WTC11 (cell line): ENCODE data around the gene IFI44L. TPM values are rescaled to one million over a fixed set of nuclear protein-coding genes. Genes with fewer than 3 reads are reported as not detected.

Experiments used
- ATAC-seq: fragments of 200-7000 bp; cut with Tn5 transposase; 2 replicates; pipeline ENCODE4 v1.10.0; 2021; ENCODE audit warnings: mild to moderate bottlenecking, moderate library complexity
- CTCF ChIA-PET: fragments of 300-600 bp; sonication (Branson Sonifier 250); formaldehyde crosslinking; loops from one replicate; lab custom pipeline; 2021; ENCODE audit warnings: antibody characterized with exemption; lab: Charles Lee
- POLR2A ChIA-PET: fragments of 350-600 bp; sonication (Branson Sonifier 250); formaldehyde crosslinking; loops from one replicate; lab custom pipeline; 2021; ENCODE audit warnings: antibody characterized with exemption; lab: Charles Lee
- DNase-seq: peaks from one replicate; pipeline ENCODE4 v3.0.0; 2021; ENCODE audit warnings: low spot score
- H3K27ac Mint-ChIP-seq: 2 replicates; pipeline ENCODE4 v1.8.0; 2021; ENCODE audit warnings: mixed read lengths
- H3K27me3 Mint-ChIP-seq: 2 replicates; pipeline ENCODE4 v1.8.0; 2021; ENCODE audit warnings: low read depth, mild to moderate bottlenecking, moderate library complexity, mixed read lengths
- H3K36me3 Mint-ChIP-seq: 2 replicates; pipeline ENCODE4 v1.8.0; 2021; ENCODE audit warnings: mixed read lengths
- H3K4me1 Mint-ChIP-seq: 2 replicates; pipeline ENCODE4 v1.8.0; 2022; ENCODE audit warnings: mixed read lengths
- H3K4me3 Mint-ChIP-seq: 2 replicates; pipeline ENCODE4 v1.8.0; 2021; ENCODE audit warnings: mild to moderate bottlenecking, moderate library complexity, mixed read lengths
- H3K9me3 Mint-ChIP-seq: 2 replicates; pipeline ENCODE4 v1.8.0; 2021; ENCODE audit warnings: mixed read lengths
- ATF6 ChIP-seq: sonication (generic); formaldehyde crosslinking; IDR thresholded peaks from 2 replicates; pipeline ENCODE4 v1.8.1; 2023; ENCODE audit warnings: mild to moderate bottlenecking, missing genetic modification reagents
- CBFB ChIP-seq: sonication (generic); formaldehyde crosslinking; IDR thresholded peaks from 2 replicates; pipeline ENCODE4 v1.8.1; 2022; ENCODE audit warnings: mild to moderate bottlenecking, low read depth, missing genetic modification reagents
- ERG ChIP-seq: fragments of 250-450 bp; sonication (Bioruptor Pico); IDR thresholded peaks from 2 replicates; pipeline ENCODE4 v1.8.0; 2021; ENCODE audit warnings: mild to moderate bottlenecking
- ESRRA ChIP-seq: sonication (generic); formaldehyde crosslinking; IDR thresholded peaks from 2 replicates; pipeline ENCODE4 v1.8.1; 2022; ENCODE audit warnings: mild to moderate bottlenecking, missing genetic modification reagents, borderline replicate concordance
- ETV6 ChIP-seq: sonication (generic); formaldehyde crosslinking; IDR thresholded peaks from 2 replicates; pipeline ENCODE4 v1.8.1; 2022; ENCODE audit warnings: mild to moderate bottlenecking, missing genetic modification reagents
- FOXJ3 ChIP-seq: sonication (generic); formaldehyde crosslinking; IDR thresholded peaks from 2 replicates; pipeline ENCODE4 v1.9.0; 2021; ENCODE audit warnings: missing genetic modification reagents, mild to moderate bottlenecking, borderline replicate concordance
- FOXK1 ChIP-seq: sonication (generic); formaldehyde crosslinking; IDR thresholded peaks from 2 replicates; pipeline ENCODE4 v1.8.0; 2022; ENCODE audit warnings: mild to moderate bottlenecking, moderate library complexity, missing genetic modification reagents
- FOXP4 ChIP-seq: sonication (generic); formaldehyde crosslinking; IDR thresholded peaks from 2 replicates; pipeline ENCODE4 v1.8.0; 2022; ENCODE audit warnings: mild to moderate bottlenecking, missing genetic modification reagents
- HMGXB4 ChIP-seq: sonication (generic); formaldehyde crosslinking; IDR thresholded peaks from 2 replicates; pipeline ENCODE4 v1.8.1; 2023; ENCODE audit warnings: mild to moderate bottlenecking, moderate library complexity, missing genetic modification reagents
- JUN ChIP-seq: sonication (generic); formaldehyde crosslinking; IDR thresholded peaks from 2 replicates; pipeline ENCODE4 v1.8.0; 2023; ENCODE audit warnings: mild to moderate bottlenecking, missing genetic modification reagents
- KAT7 ChIP-seq: sonication (generic); formaldehyde crosslinking; IDR thresholded peaks from 2 replicates; pipeline ENCODE4 v1.8.1; 2023; ENCODE audit warnings: missing genetic modification reagents, mild to moderate bottlenecking, borderline replicate concordance
- MLX ChIP-seq: sonication (generic); formaldehyde crosslinking; IDR thresholded peaks from 2 replicates; pipeline ENCODE4 v1.8.1; 2023; ENCODE audit warnings: mild to moderate bottlenecking, missing genetic modification reagents, moderate library complexity
- NR1H2 ChIP-seq: sonication (generic); formaldehyde crosslinking; IDR thresholded peaks from 2 replicates; pipeline ENCODE4 v1.9.0; 2021; ENCODE audit warnings: mild to moderate bottlenecking, moderate library complexity, missing genetic modification reagents
- OVOL2 ChIP-seq: fragments of 250-450 bp; sonication (Bioruptor Pico); IDR thresholded peaks from 2 replicates; pipeline ENCODE4 v1.9.0; 2021; ENCODE audit warnings: mild to moderate bottlenecking, borderline replicate concordance
- PRDM15 ChIP-seq: sonication (generic); formaldehyde crosslinking; IDR thresholded peaks from 2 replicates; pipeline ENCODE4 v1.8.0; 2022; ENCODE audit warnings: missing genetic modification reagents
- RELA ChIP-seq: sonication (generic); formaldehyde crosslinking; IDR thresholded peaks from 2 replicates; pipeline ENCODE4 v1.8.1; 2022; ENCODE audit warnings: missing genetic modification reagents, mild to moderate bottlenecking, borderline replicate concordance
- SOX15 ChIP-seq: fragments of 250-450 bp; sonication (Bioruptor Pico); IDR thresholded peaks from 2 replicates; pipeline ENCODE4 v1.9.0; 2021; ENCODE audit warnings: mild to moderate bottlenecking
- USF2 ChIP-seq: sonication (generic); formaldehyde crosslinking; IDR thresholded peaks from 2 replicates; pipeline ENCODE4 v1.8.1; 2023; ENCODE audit warnings: mild to moderate bottlenecking, missing genetic modification reagents, moderate library complexity
- ZNF121 ChIP-seq: sonication (generic); formaldehyde crosslinking; IDR thresholded peaks from 2 replicates; pipeline ENCODE4 v1.8.0; 2023; ENCODE audit warnings: missing genetic modification reagents
- ZNF263 ChIP-seq: sonication (generic); formaldehyde crosslinking; IDR thresholded peaks from 2 replicates; pipeline ENCODE4 v1.8.1; 2022; ENCODE audit warnings: low read depth, mild to moderate bottlenecking, moderate library complexity, missing genetic modification reagents
- ZNF416 ChIP-seq: fragments of 250-450 bp; sonication (Bioruptor Pico); IDR thresholded peaks from 2 replicates; pipeline ENCODE4 v1.9.0; 2021; ENCODE audit warnings: mild to moderate bottlenecking, inconsistent platforms
- total RNA-seq: library from RNA; stranded (reverse); gene quantifications from 3 replicates; pipeline ENCODE4 v1.2.3, GENCODE V29; 2021

The IFI44L gene
- total RNA-seq, 1 experiment from 2014 or later: 0.13 TPM

GRCh38 chr1:78604643-78605042 lies 15.6 kb upstream of the IFI44L start:
- no peak for ATAC-seq
- H3K27me3 Mint-ChIP-seq: no peaks in the 10 kb centered on the region; the same call in 1 of the 2 replicates
- H3K9me3 Mint-ChIP-seq: no peaks in the 10 kb centered on the region
- H3K4me3 Mint-ChIP-seq: no peak overlapping the region
- DNase-seq: no peak
- no peak overlapping the region for H3K27ac Mint-ChIP-seq
- POLR2A ChIA-PET: interaction anchor here (0.7 kb wide), 1 partner anchor 63 kb away, joined by 3 read pairs; no protein-coding TSS in a partner anchor
- CTCF ChIA-PET: no interaction called here
- TF ChIP-seq OVOL2 (CRISPR knock-in tag) (no peak), USF2 (CRISPR knock-in tag) (no peak), MLX (CRISPR knock-in tag) (no peak), JUN (CRISPR knock-in tag) (no peak), ZNF416 (CRISPR knock-in tag) (no peak), ERG (CRISPR knock-in tag) (no peak), CBFB (CRISPR knock-in tag) (no peak), ESRRA (no peak), HMGXB4 (CRISPR knock-in tag) (no peak), FOXK1 (no peak), ZNF121 (CRISPR knock-in tag) (no peak), RELA (CRISPR knock-in tag) (no peak), ETV6 (CRISPR knock-in tag) (no peak), FOXP4 (CRISPR knock-in tag) (no peak), SOX15 (no peak), NR1H2 (no peak), ATF6 (no peak)
- H3K4me1 Mint-ChIP-seq: no peaks in the 10 kb centered on the region
- H3K36me3 Mint-ChIP-seq: no peaks in the 10 kb centered on the region

GRCh38 chr1:78606274-78606673 lies 14.0 kb upstream of the IFI44L start:
- POLR2A ChIA-PET: no interaction called here
- no peaks in the 10 kb centered on the region for H3K4me1 Mint-ChIP-seq
- H3K9me3 Mint-ChIP-seq: no peaks in the 10 kb centered on the region
- DNase-seq (no peak), ATAC-seq (no peak)
- no peak overlapping the region for H3K4me3 Mint-ChIP-seq
- H3K27ac Mint-ChIP-seq: no peak overlapping the region
- no peaks in the 10 kb centered on the region for H3K36me3 Mint-ChIP-seq
- no peaks in the 10 kb centered on the region; the same call in 1 of the 2 replicates for H3K27me3 Mint-ChIP-seq
- CTCF ChIA-PET: interaction anchor here (0.7 to 3.0 kb wide), 4 partner anchors 11 to 273 kb away, joined by 3 to 20 read pairs (median 3); partner anchors contain the start of gene IFI44L
- TF ChIP-seq PRDM15 (CRISPR knock-in tag): no peak
- TF ChIP-seq MLX (CRISPR knock-in tag): no peak
- TF ChIP-seq KAT7 (CRISPR knock-in tag): no peak
- TF ChIP-seq FOXJ3 (CRISPR knock-in tag): no peak
- TF ChIP-seq ZNF263 (CRISPR knock-in tag): no peak
- TF ChIP-seq ESRRA: no peak
